B cell (primary cell): ENCODE data around the gene CABLES1. TPM values are rescaled to one million over a fixed set of nuclear protein-coding genes. Genes with fewer than 3 reads are reported as not detected.

Experiments
- ATAC-seq: fragments of 200-7000 bp; cut with Tn5 transposase; one replicate; pipeline ENCODE4 v1.10.0; 2021; ENCODE audit warnings: low read depth, mild to moderate bottlenecking, moderate number of reproducible peaks, moderate library complexity
- CTCF ChIA-PET: fragments of 350-600 bp; sonication (Branson Sonifier 250); formaldehyde crosslinking; loops from one replicate; lab custom pipeline; 2021; ENCODE audit warnings: antibody characterized with exemption, inconsistent platforms; lab: Charles Lee
- POLR2A ChIA-PET: fragments of 350-600 bp; sonication (Branson Sonifier 250); formaldehyde crosslinking; loops from one replicate; lab custom pipeline; 2021; ENCODE audit warnings: antibody characterized with exemption; lab: Charles Lee
- DNase-seq: peaks from one replicate; pipeline ENCODE4 v3.0.0; 2013
- H2AFZ ChIP-seq: 2 replicates; pipeline ENCODE4 v1.6.1; 2012; ENCODE audit warnings: mild to moderate bottlenecking, low read depth, low read length; ENCODE audit not compliant: insufficient read depth, poor library complexity, severe bottlenecking
- H3K27ac ChIP-seq, 2 donors: 1 replicate in 1 of 2; 2 replicates in 1 of 2; pipeline ENCODE4 v1.5.1; 2012 to 2013; ENCODE audit warnings: low read length in 2 of 2, mild to moderate bottlenecking in 2 of 2, moderate library complexity in 1 of 2
- H3K27me3 ChIP-seq, 4 experiments: fragments of 200-600 bp in 1 of 4; sonication (generic) in 1 of 4; replicated peaks in 1 of 4; 1 replicate in 2 of 4; 2 replicates in 2 of 4; pipeline versions ENCODE4 v1.6.1 to v1.7.0; 2013 to 2016; ENCODE audit warnings: low read length in 3 of 4, mild to moderate bottlenecking in 2 of 4, mixed read lengths in 1 of 4, moderate library complexity in 1 of 4; ENCODE audit not compliant: insufficient read depth in 4 of 4, control insufficient read depth in 3 of 4; ENCODE audit errors: control extremely low read depth in 1 of 4
- H3K36me3 ChIP-seq, 2 experiments: replicated peaks in 1 of 2; 1 replicate in 1 of 2; 2 replicates in 1 of 2; pipeline versions ENCODE4 v1.6.1 to v1.7.1; 2013; ENCODE audit warnings: low read length in 1 of 2; ENCODE audit not compliant: insufficient read depth in 2 of 2, control insufficient read depth in 1 of 2; ENCODE audit errors: control extremely low read depth in 1 of 2, extremely low read depth in 1 of 2
- H3K4me1 ChIP-seq, 2 donors: fragments of 200-600 bp in 1 of 2; sonication (generic) in 1 of 2; 1 replicate in 1 of 2; 2 replicates in 1 of 2; pipeline versions ENCODE4 v1.5.1 to v1.6.1; 2013 to 2017; ENCODE audit warnings: low read length in 2 of 2; ENCODE audit not compliant: control insufficient read depth in 2 of 2, insufficient read depth in 2 of 2
- H3K4me2 ChIP-seq: replicated peaks from 2 replicates; pipeline ENCODE3; 2012; ENCODE audit warnings: mild to moderate bottlenecking, low read depth, low read length; ENCODE audit not compliant: poor library complexity, severe bottlenecking
- H3K4me3 ChIP-seq, 5 experiments: fragments of 200-600 bp in 1 of 5; sonication (generic) in 1 of 5; 1 replicate in 3 of 5; 2 replicates in 2 of 5; pipeline versions ENCODE4 v1.5.1 to v1.7.0; 2011 to 2016; ENCODE audit warnings: low read length in 4 of 5, mild to moderate bottlenecking in 4 of 5, low read depth in 2 of 5, control low read depth in 1 of 5, moderate library complexity in 1 of 5; ENCODE audit not compliant: insufficient read depth in 1 of 5; ENCODE audit errors: control extremely low read depth in 1 of 5, extremely low read depth in 1 of 5
- H3K79me2 ChIP-seq: fragments of 200-600 bp; sonication (generic); one replicate; pipeline ENCODE4 v1.6.0; 2016; ENCODE audit warnings: low read length; ENCODE audit not compliant: control insufficient read depth, insufficient read depth
- H3K9ac ChIP-seq: fragments of 200-600 bp; sonication (generic); 2 replicates; pipeline ENCODE4 v1.6.1; 2017; ENCODE audit warnings: mild to moderate bottlenecking, low read length, moderate library complexity
- H3K9me3 ChIP-seq, 3 donors: one replicate each; pipeline versions ENCODE4 v1.6.1 to v1.7.1; 2013; ENCODE audit warnings: low read length in 2 of 3; ENCODE audit not compliant: control insufficient read depth in 2 of 3, insufficient read depth in 1 of 3; ENCODE audit errors: control extremely low read depth in 1 of 3
- H4K20me1 ChIP-seq: 2 replicates; pipeline ENCODE4 v1.6.0; 2012; ENCODE audit warnings: mild to moderate bottlenecking, low read length; ENCODE audit not compliant: insufficient read depth, control insufficient read depth, poor library complexity, severe bottlenecking
- H3K27ac Mint-ChIP-seq: one replicate; pipeline ENCODE4 v1.8.0; 2021; ENCODE audit warnings: mixed read lengths
- H3K27me3 Mint-ChIP-seq: one replicate; pipeline ENCODE4 v1.8.0; 2021; ENCODE audit warnings: mixed read lengths
- H3K4me1 Mint-ChIP-seq: one replicate; pipeline ENCODE4 v1.8.0; 2021; ENCODE audit warnings: mixed read lengths
- H3K4me3 Mint-ChIP-seq: one replicate; pipeline ENCODE4 v1.8.0; 2021; ENCODE audit warnings: mixed read lengths
- H3K9me3 Mint-ChIP-seq: one replicate; pipeline ENCODE4 v1.8.0; 2022; ENCODE audit warnings: mixed read lengths; ENCODE audit not compliant: insufficient read depth
- EZH2 ChIP-seq: IDR thresholded peaks from 2 replicates; pipeline ENCODE4 v1.6.1; 2012; ENCODE audit warnings: borderline replicate concordance, low read depth, mild to moderate bottlenecking, moderate library complexity, low read length; ENCODE audit not compliant: insufficient read depth, poor library complexity, severe bottlenecking
- WGBS: methylation state at CpG from one replicate; pipeline ENCODE4 v1.1.5; 2013; ENCODE audit warnings: missing lambda C conversion rate; ENCODE audit not compliant: insufficient coverage; 5-methylcytosine and 5-hydroxymethylcytosine counted together
- intact Hi-C: fragments of 100-400 bp; cut with micrococcal nuclease; formaldehyde crosslinking; loops from one replicate; pipeline ENCODE4 v1.10.0; 2022
- polyA plus RNA-seq: library from polyadenylated mRNA; depleted of rRNA; stranded (reverse); fragments of >200 nt; gene quantifications from 2 replicates; pipeline ENCODE4 v1.2.3, GENCODE V29; 2012
- total RNA-seq, 2 donors: library from RNA; stranded (reverse); fragments of 120-200 nt in 1 of 2; gene quantifications; 1 replicate in 1 of 2; 2 replicates in 1 of 2; pipeline versions ENCODE4 v1.2.3 to v1.2.4, GENCODE V29; 2013 to 2022
- TF ChIP-seq, protein P1 (sequence below): fragments of 200-600 bp; IDR thresholded peaks from one replicate; pipeline ENCODE4 v1.8.0; 2022; ENCODE audit warnings: antibody characterized with exemption, mild to moderate bottlenecking

CABLES1 gene
- total and polyA plus RNA-seq, 2 donors (not counting 1 experiment from before 2014, with no cell fraction given): 0.30 to 56.3 TPM

GRCh38 chr18:23301972-23302371, 166.7 kb downstream of the CABLES1 start:
- H4K20me1 ChIP-seq: no peaks in the 10 kb centered on the region
- no peaks in the 10 kb centered on the region for H3K27me3 ChIP-seq
- DNase-seq (no peak), ATAC-seq (no peak)
- no peak overlapping the region for H3K9ac ChIP-seq
- intact Hi-C loops: no loop called here
- H3K27ac Mint-ChIP-seq: no peak overlapping the region
- H3K4me3 ChIP-seq: no peak overlapping the region
- H3K4me2 ChIP-seq: no peak overlapping the region
- H3K9me3 Mint-ChIP-seq: no peaks in the 10 kb centered on the region
- H3K4me1 Mint-ChIP-seq: no peaks in the 10 kb centered on the region
- no peak overlapping the region for H3K27ac ChIP-seq
- peaks cover 0 to 6% (median 0%) of the 10 kb centered on the region in 3 donors for H3K9me3 ChIP-seq
- TF ChIP-seq, protein P1, sequence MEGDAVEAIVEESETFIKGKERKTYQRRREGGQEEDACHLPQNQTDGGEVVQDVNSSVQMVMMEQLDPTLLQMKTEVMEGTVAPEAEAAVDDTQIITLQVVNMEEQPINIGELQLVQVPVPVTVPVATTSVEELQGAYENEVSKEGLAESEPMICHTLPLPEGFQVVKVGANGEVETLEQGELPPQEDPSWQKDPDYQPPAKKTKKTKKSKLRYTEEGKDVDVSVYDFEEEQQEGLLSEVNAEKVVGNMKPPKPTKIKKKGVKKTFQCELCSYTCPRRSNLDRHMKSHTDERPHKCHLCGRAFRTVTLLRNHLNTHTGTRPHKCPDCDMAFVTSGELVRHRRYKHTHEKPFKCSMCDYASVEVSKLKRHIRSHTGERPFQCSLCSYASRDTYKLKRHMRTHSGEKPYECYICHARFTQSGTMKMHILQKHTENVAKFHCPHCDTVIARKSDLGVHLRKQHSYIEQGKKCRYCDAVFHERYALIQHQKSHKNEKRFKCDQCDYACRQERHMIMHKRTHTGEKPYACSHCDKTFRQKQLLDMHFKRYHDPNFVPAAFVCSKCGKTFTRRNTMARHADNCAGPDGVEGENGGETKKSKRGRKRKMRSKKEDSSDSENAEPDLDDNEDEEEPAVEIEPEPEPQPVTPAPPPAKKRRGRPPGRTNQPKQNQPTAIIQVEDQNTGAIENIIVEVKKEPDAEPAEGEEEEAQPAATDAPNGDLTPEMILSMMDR: no peak
- no peak for TF ChIP-seq EZH2
- H3K4me1 ChIP-seq: no peaks in the 10 kb centered on the region
- WGBS: 94% methylated on average over 2 of the region's 5 CpGs
- no peaks in the 10 kb centered on the region for H3K79me2 ChIP-seq
- no peak overlapping the region for H2AFZ ChIP-seq
- no peak overlapping the region for H3K4me3 Mint-ChIP-seq
- POLR2A ChIA-PET: no interaction called here
- H3K27me3 Mint-ChIP-seq: no peaks in the 10 kb centered on the region
- peaks cover 0 to 4% of the 10 kb centered on the region in 2 experiments for H3K36me3 ChIP-seq
- CTCF ChIA-PET: no interaction called here

DNA sequence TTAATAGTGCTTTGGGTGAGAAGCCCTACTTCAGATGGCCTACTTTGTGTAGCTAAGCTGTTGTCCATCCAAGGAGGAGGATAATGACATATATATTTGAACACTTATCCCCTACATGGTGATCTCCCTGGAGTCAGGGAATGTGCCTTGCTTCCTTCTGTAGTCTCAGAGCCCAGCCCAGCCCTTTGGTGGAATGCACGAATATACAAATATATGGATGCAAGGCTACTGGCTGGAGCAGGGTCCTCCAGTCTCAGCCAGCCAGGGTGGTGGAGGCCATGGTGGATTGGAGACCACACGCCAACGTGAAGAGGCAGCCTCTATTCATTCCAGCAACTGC, 167.2 kb downstream of the CABLES1 start:
- Histone ChIP-seq H3K36me3 (peaks cover 0 to 3% of the 10 kb centered on the region in 2 experiments), H3K27ac (no peak overlapping the region), H3K27me3 (no peaks in the 10 kb centered on the region), H3K4me3 (no peak overlapping the region), H3K9me3 (peaks cover 0 to 6% (median 0%) of the 10 kb centered on the region in 3 donors), H3K4me1 (no peaks in the 10 kb centered on the region), H3K79me2 (no peaks in the 10 kb centered on the region), H2AFZ (no peak overlapping the region), H3K9ac (no peak overlapping the region), H3K4me2 (no peak overlapping the region), H4K20me1 (no peaks in the 10 kb centered on the region)
- ChIA-PET CTCF (no interaction called here), POLR2A (interaction anchor here (0.6 kb wide), 1 partner anchor 9 kb away, joined by 4 read pairs; no protein-coding TSS in a partner anchor)
- Mint-ChIP-seq H3K9me3 (no peaks in the 10 kb centered on the region), H3K4me1 (no peaks in the 10 kb centered on the region), H3K27me3 (no peaks in the 10 kb centered on the region), H3K4me3 (no peak overlapping the region), H3K27ac (no peak overlapping the region)
- no peak for ATAC-seq
- 100% methylated on average over 1 of the region's 3 CpGs for WGBS
- intact Hi-C loops: no loop called here
- DNase-seq: no peak
- TF ChIP-seq EZH2: no peak
- TF ChIP-seq, protein P1: no peak
